Transverse colon (tissue), 4 donors: ENCODE results near the gene NHERF2. TPM values are rescaled to one million over a fixed set of nuclear protein-coding genes. Genes with fewer than 3 reads are reported as not detected.

ENCODE experiments used
- DNase-seq: peaks from one replicate; pipeline ENCODE4 v3.0.0-alpha.2; 2019
- H3K27ac ChIP-seq, 4 donors: fragments of 200-600 bp; sonication (generic); 2 replicates each; pipeline ENCODE4 v1.5.1; 2016 to 2018; ENCODE audit warnings: inconsistent platforms in 4 of 4
- H3K27me3 ChIP-seq: fragments of 200-600 bp; sonication (generic); 2 replicates; pipeline ENCODE4 v1.5.1; 2017; ENCODE audit warnings: inconsistent platforms
- H3K36me3 ChIP-seq, 4 donors: fragments of 200-600 bp; sonication (generic); 2 replicates each; pipeline ENCODE4 v1.5.1; 2017 to 2019; ENCODE audit warnings: inconsistent platforms in 4 of 4
- H3K4me1 ChIP-seq, 4 donors: fragments of 200-600 bp; sonication (generic); 2 replicates each; pipeline ENCODE4 v1.5.1; 2017 to 2020; ENCODE audit warnings: inconsistent platforms in 4 of 4
- H3K4me3 ChIP-seq, 4 donors: fragments of 200-600 bp; sonication (generic); 1 replicate in 1 of 4; 2 replicates in 3 of 4; pipeline versions ENCODE4 v1.5.1 to v1.6.1; 2017 to 2019; ENCODE audit warnings: inconsistent platforms in 4 of 4
- H3K9me3 ChIP-seq, 2 donors: fragments of 200-600 bp; sonication (generic); 2 replicates each; pipeline ENCODE4 v1.5.1; 2017 to 2019; ENCODE audit warnings: inconsistent platforms in 2 of 2
- EP300 ChIP-seq: sonication (generic); formaldehyde crosslinking; IDR thresholded peaks from one replicate; pipeline ENCODE4 v1.6.1; 2017; ENCODE audit warnings: antibody characterized with exemption, low read depth
- POLR2A ChIP-seq: fragments of 450-650 bp; IDR thresholded peaks from one replicate; pipeline ENCODE4 v1.6.1; 2016; ENCODE audit warnings: antibody characterized with exemption, mild to moderate bottlenecking, moderate library complexity
- POLR2AphosphoS5 ChIP-seq, 3 donors: sonication (generic); formaldehyde crosslinking; IDR thresholded peaks; one replicate each; pipeline ENCODE4 v1.6.1; 2016; ENCODE audit warnings: antibody characterized with exemption in 3 of 3
- WGBS, 2 donors: methylation state at CpG; one replicate each; pipeline ENCODE4 v1.1.5; 2018; ENCODE audit warnings: low coverage in 1 of 2; 5-methylcytosine and 5-hydroxymethylcytosine counted together
- in situ Hi-C, 4 donors: fragments of 200-750 bp; cut with MboI; loops; one replicate each; pipeline versions ENCODE4 v1.15.0 to v1.15.1; 2017; ENCODE audit warnings: low sequenced_read_pairs in 3 of 4, low pct_ligation_motif_present in 1 of 4, low pct_unique_long_range_greater_than_20kb in 1 of 4
- intact Hi-C: fragments of 100-400 bp; cut with DNase I; formaldehyde crosslinking; loops from one replicate; pipeline ENCODE4 v1.15.1; 2023; ENCODE audit warnings: low total_unique reads
- total RNA-seq, 4 donors: library from RNA; depleted of rRNA; stranded (reverse); fragments of >200 nt; gene quantifications; one replicate each; pipeline ENCODE4 v1.1.0, GENCODE V29; 2016
- TF ChIP-seq, protein P1 (sequence below), 5 experiments: fragments of 200-600 bp in 3 of 5; fragments of 450-650 bp in 2 of 5; sonication (generic) in 3 of 5; IDR thresholded peaks; 1 replicate in 2 of 5; 2 replicates in 3 of 5; pipeline ENCODE4 v1.5.1; 2016 to 2017; ENCODE audit warnings: antibody characterized with exemption in 5 of 5, inconsistent platforms in 3 of 5, mild to moderate bottlenecking in 2 of 5, moderate library complexity in 1 of 5

The NHERF2 gene
- total RNA-seq, 4 donors from 2014 or later: 3.7 to 61.9 (median 29.8) TPM

DNA sequence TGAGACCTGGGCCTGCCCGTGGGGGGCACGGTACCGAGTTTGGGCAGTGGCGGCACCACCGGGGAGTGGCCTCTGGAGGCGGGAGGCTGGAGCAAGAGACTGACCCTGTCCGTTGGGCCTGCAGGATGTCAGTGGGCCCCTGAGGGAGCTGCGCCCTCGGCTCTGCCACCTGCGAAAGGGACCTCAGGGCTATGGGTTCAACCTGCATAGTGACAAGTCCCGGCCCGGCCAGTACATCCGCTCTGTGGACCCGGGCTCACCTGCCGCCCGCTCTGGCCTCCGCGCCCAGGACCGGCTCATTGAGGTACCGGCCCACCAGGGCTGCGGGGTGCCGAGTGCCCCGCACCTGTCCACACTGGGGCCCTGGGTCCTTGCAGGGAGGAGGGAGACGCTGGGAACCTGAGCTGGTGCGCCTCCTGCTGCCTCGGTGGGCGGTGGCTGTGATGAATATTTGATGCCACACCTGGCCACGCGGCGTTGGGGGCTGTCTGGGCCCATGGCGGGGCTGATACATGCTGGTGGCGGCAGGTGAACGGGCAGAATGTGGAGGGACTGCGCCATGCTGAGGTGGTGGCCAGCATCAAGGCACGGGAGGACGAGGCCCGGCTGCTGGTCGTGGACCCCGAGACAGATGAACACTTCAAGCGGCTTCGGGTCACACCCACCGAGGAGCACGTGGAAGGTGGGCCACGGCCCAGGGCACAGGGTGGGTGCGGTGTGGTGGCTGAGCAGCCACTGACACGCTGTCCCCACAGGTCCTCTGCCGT is 9.7 kb downstream of the NHERF2 start:
- H3K4me1 ChIP-seq: peaks cover 47 to 86% (median 69%) of the 10 kb centered on the region in 4 donors
- H3K36me3 ChIP-seq: no peaks in the 10 kb centered on the region
- no peak for TF ChIP-seq POLR2AphosphoS5 (IDR thresholded peaks at IDR 0.05)
- TF ChIP-seq POLR2A: no peak
- no peak for TF ChIP-seq EP300
- TF ChIP-seq, protein P1, sequence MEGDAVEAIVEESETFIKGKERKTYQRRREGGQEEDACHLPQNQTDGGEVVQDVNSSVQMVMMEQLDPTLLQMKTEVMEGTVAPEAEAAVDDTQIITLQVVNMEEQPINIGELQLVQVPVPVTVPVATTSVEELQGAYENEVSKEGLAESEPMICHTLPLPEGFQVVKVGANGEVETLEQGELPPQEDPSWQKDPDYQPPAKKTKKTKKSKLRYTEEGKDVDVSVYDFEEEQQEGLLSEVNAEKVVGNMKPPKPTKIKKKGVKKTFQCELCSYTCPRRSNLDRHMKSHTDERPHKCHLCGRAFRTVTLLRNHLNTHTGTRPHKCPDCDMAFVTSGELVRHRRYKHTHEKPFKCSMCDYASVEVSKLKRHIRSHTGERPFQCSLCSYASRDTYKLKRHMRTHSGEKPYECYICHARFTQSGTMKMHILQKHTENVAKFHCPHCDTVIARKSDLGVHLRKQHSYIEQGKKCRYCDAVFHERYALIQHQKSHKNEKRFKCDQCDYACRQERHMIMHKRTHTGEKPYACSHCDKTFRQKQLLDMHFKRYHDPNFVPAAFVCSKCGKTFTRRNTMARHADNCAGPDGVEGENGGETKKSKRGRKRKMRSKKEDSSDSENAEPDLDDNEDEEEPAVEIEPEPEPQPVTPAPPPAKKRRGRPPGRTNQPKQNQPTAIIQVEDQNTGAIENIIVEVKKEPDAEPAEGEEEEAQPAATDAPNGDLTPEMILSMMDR (IDR thresholded peaks at IDR 0.05): no peak
- H3K27me3 ChIP-seq: no peaks in the 10 kb centered on the region
- intact Hi-C loops: no loop called here
- in situ Hi-C loops: no loop called here
- H3K27ac ChIP-seq: peak overlapping the region; percentile 78 to 87 (median 84)
- no peaks in the 10 kb centered on the region for H3K9me3 ChIP-seq
- DNase-seq: no peak
- 84% methylated on average over 32 of the region's 47 CpGs; no CpG with 5 or more reads in 1 of the 2 donors for WGBS, 2 donors
- peak overlapping the region in 2 of 4 donors; percentile 2 to 28 for H3K4me3 ChIP-seq

DNA sequence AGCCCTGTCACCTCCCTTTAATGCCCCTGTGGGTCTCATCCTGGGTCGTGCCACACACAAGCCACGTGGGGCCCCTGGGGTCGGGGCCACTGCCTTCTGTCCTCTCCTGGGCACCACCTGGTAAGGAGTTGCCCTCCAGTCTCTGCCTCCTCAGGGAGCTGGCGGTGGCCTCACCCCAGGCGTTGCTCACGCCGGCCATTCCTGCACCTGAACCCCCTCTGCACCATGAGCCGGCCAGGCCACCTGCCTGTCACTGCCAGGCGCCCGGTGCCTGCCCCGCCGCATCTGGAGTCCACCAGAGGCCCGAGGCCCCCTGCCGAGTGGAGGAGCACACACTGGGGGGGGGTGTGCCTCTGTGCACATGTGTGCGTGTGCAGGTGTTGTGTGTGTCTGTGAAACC is 10.4 kb downstream of the NHERF2 start:
- no peaks in the 10 kb centered on the region for H3K9me3 ChIP-seq
- TF ChIP-seq, protein P1 (IDR thresholded peaks at IDR 0.05): no peak
- TF ChIP-seq POLR2A: no peak
- no peak for TF ChIP-seq POLR2AphosphoS5 (IDR thresholded peaks at IDR 0.05)
- no peak for TF ChIP-seq EP300
- peaks cover 53 to 92% (median 76%) of the 10 kb centered on the region in 4 donors for H3K4me1 ChIP-seq
- in situ Hi-C loops (no loop called here), intact Hi-C loops (no loop called here)
- DNase-seq: no peak
- H3K4me3 ChIP-seq: no peak overlapping the region
- 76% methylated on average over 12 of the region's 15 CpGs; no CpG with 5 or more reads in 1 of the 2 donors for whole genome bisulfite sequencing, 2 donors
- no peaks in the 10 kb centered on the region for H3K27me3 ChIP-seq
- H3K27ac ChIP-seq: peak overlapping the region; percentile 76 to 87 (median 82)
- H3K36me3 ChIP-seq: no peaks in the 10 kb centered on the region

DNA sequence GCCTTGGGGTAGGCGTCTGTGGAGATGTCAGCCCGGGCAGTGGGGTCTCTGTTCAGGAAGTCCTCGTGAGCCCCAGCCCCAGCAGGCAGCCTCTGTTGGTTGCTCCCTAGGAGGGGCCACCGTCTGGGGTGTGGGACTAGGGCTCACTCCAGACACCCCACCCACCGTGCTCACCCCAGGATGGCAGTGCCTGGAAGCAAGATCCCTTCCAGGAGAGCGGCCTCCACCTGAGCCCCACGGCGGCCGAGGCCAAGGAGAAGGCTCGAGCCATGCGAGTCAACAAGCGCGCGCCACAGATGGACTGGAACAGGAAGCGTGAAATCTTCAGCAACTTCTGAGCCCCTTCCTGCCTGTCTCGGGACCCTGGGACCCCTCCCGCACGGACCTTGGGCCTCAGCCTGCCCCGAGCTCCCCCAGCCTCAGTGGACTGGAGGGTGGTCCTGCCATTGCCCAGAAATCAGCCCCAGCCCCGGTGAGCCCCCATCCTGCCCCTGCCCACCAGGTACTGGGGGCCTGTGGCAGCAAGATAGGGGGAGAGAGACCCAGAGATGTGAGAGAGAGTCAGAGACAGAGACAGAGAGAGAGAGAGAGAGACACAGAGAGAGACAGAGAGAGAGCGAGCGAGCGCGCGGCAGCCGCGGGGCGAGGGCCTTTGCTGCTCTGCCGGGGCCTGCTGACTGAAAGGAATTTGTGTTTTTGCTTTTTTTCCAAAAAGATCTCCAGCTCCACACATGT is 11.1 kb downstream of the NHERF2 start:
- TF ChIP-seq POLR2A (no peak), POLR2AphosphoS5 (IDR thresholded peaks at IDR 0.05) (no peak), EP300 (no peak)
- TF ChIP-seq, protein P1 (IDR thresholded peaks at IDR 0.05): no peak
- WGBS, 2 donors: 75 to 80% methylated on average over 1 to 24 of the region's 29 CpGs
- no peaks in the 10 kb centered on the region for H3K27me3 ChIP-seq
- no peak overlapping the region for H3K4me3 ChIP-seq
- no peaks in the 10 kb centered on the region for H3K36me3 ChIP-seq
- peak overlapping the region; percentile 76 to 87 (median 82) for H3K27ac ChIP-seq
- H3K9me3 ChIP-seq: no peaks in the 10 kb centered on the region
- in situ Hi-C loops: no loop called here
- DNase-seq: no peak
- H3K4me1 ChIP-seq: peaks cover 58 to 92% (median 80%) of the 10 kb centered on the region in 4 donors
- intact Hi-C loops: no loop called here
